GM23338 (cell line): ENCODE data around the gene COL4A1. TPM values are rescaled to one million over a fixed set of nuclear protein-coding genes. Genes with fewer than 3 reads are reported as not detected.

Experiments used
- ATAC-seq: fragments of 200-7000 bp; cut with Tn5 transposase; 3 replicates; pipeline ENCODE4 v1.9.1; 2020
- DNase-seq: peaks from one replicate; pipeline ENCODE4 v3.0.0-alpha.2; 2015; ENCODE audit warnings: low spot score
- H2AFZ ChIP-seq: fragments of 200-600 bp; sonication (generic); 2 replicates; pipeline ENCODE4 v1.8.0; 2016; ENCODE audit warnings: antibody characterized with exemption, mild to moderate bottlenecking, moderate library complexity
- H3F3A ChIP-seq: fragments of 200-600 bp; sonication (generic); replicated peaks from 2 replicates; pipeline ENCODE4 v1.8.0; 2017; ENCODE audit warnings: antibody characterized with exemption, mixed run types, low read depth
- H3K27ac ChIP-seq: fragments of 200-600 bp; sonication (generic); 2 replicates; pipeline ENCODE4 v1.6.1; 2016; ENCODE audit warnings: low read depth
- H3K27me3 ChIP-seq: fragments of 200-600 bp; sonication (generic); 2 replicates; pipeline ENCODE4 v1.8.0; 2016; ENCODE audit warnings: mild to moderate bottlenecking, mixed run types, moderate library complexity; ENCODE audit not compliant: insufficient read depth
- H3K36me3 ChIP-seq: fragments of 200-600 bp; sonication (generic); 2 replicates; pipeline ENCODE4 v1.8.0; 2016; ENCODE audit warnings: mild to moderate bottlenecking; ENCODE audit not compliant: insufficient read depth
- H3K4me1 ChIP-seq: fragments of 200-600 bp; sonication (generic); 2 replicates; pipeline ENCODE4 v1.8.0; 2016; ENCODE audit warnings: mild to moderate bottlenecking, moderate library complexity; ENCODE audit not compliant: insufficient read depth
- H3K4me2 ChIP-seq: fragments of 200-600 bp; sonication (generic); 2 replicates; pipeline ENCODE4 v1.7.1; 2017; ENCODE audit warnings: mixed run types
- H3K4me3 ChIP-seq: fragments of 200-600 bp; sonication (generic); 2 replicates; pipeline ENCODE4 v1.6.1; 2016; ENCODE audit warnings: mixed run types
- H3K79me2 ChIP-seq: fragments of 200-600 bp; sonication (generic); replicated peaks from 2 replicates; pipeline ENCODE4 v1.8.0; 2017; ENCODE audit warnings: mild to moderate bottlenecking; ENCODE audit not compliant: insufficient read depth
- H3K9me2 ChIP-seq: fragments of 200-600 bp; sonication (generic); 2 replicates; pipeline ENCODE4 v1.8.0; 2017; ENCODE audit not compliant: insufficient read depth
- H4K20me1 ChIP-seq: fragments of 200-600 bp; sonication (generic); replicated peaks from 2 replicates; pipeline ENCODE4 v1.8.0; 2017; ENCODE audit warnings: mild to moderate bottlenecking; ENCODE audit not compliant: insufficient read depth
- H3K27ac Mint-ChIP-seq: 2 replicates; pipeline ENCODE4 v1.8.0; 2020; ENCODE audit warnings: inconsistent platforms, mild to moderate bottlenecking, moderate library complexity, mixed read lengths
- H3K27me3 Mint-ChIP-seq: 3 replicates; pipeline ENCODE4 v1.8.0; 2022; ENCODE audit warnings: low read depth, mild to moderate bottlenecking, moderate library complexity, mixed read lengths, inconsistent platforms; ENCODE audit not compliant: insufficient read depth, poor library complexity
- H3K36me3 Mint-ChIP-seq: 3 replicates; pipeline ENCODE4 v1.8.0; 2021; ENCODE audit warnings: low read depth, mild to moderate bottlenecking, inconsistent platforms, moderate library complexity, mixed read lengths
- H3K4me1 Mint-ChIP-seq: 3 replicates; pipeline ENCODE4 v1.8.0; 2020; ENCODE audit warnings: mild to moderate bottlenecking, inconsistent platforms, mixed read lengths
- H3K4me3 Mint-ChIP-seq: 3 replicates; pipeline ENCODE4 v1.8.0; 2021; ENCODE audit warnings: moderate library complexity, mild to moderate bottlenecking, inconsistent platforms, mixed read lengths
- H3K9me3 Mint-ChIP-seq: 3 replicates; pipeline ENCODE4 v1.8.0; 2020; ENCODE audit warnings: moderate library complexity, mild to moderate bottlenecking, inconsistent platforms, mixed read lengths
- NANOG ChIP-seq: IDR thresholded peaks from 2 replicates; pipeline ENCODE4 v1.6.1; 2016; ENCODE audit warnings: antibody characterized with exemption, borderline replicate concordance
- ZNF114 ChIP-seq: fragments of 250-450 bp; sonication (Bioruptor Pico); IDR thresholded peaks from 2 replicates; pipeline ENCODE4 v1.5.0; 2020; ENCODE audit warnings: mild to moderate bottlenecking, moderate library complexity
- polyA plus RNA-seq: library from polyadenylated mRNA; unstranded; fragments of >200 nt; fragmentation: Nextera tagmentation; extraction: Ambion mirVana; gene quantifications from 2 replicates; pipeline ENCODE4 v1.2.1, GENCODE V29; 2016
- total RNA-seq: library from RNA; depleted of rRNA; stranded (reverse); fragments of >200 nt; shearing (Covaris generic); gene quantifications from 2 replicates; pipeline ENCODE4 v1.2.3, GENCODE V29; 2014
- TF ChIP-seq, protein P1 (sequence below), 2 experiments: fragments of 200-600 bp in 1 of 2; sonication (generic) in 1 of 2; conservative IDR thresholded peaks; 2 replicates each; pipeline versions ENCODE4 v1.5.1 to v1.6.1; 2016 to 2017; ENCODE audit warnings: antibody characterized with exemption in 2 of 2, low read depth in 2 of 2, mild to moderate bottlenecking in 2 of 2, moderate library complexity in 1 of 2
- TF ChIP-seq, protein P2 (sequence below): fragments of 250-450 bp; sonication (Bioruptor Pico); IDR thresholded peaks from 2 replicates; pipeline ENCODE4 v1.5.0; 2020; ENCODE audit warnings: mild to moderate bottlenecking, moderate library complexity

The COL4A1 gene
- total and polyA plus RNA-seq, 2 experiments from 2014 or later: 39.1 to 110 TPM

DNA sequence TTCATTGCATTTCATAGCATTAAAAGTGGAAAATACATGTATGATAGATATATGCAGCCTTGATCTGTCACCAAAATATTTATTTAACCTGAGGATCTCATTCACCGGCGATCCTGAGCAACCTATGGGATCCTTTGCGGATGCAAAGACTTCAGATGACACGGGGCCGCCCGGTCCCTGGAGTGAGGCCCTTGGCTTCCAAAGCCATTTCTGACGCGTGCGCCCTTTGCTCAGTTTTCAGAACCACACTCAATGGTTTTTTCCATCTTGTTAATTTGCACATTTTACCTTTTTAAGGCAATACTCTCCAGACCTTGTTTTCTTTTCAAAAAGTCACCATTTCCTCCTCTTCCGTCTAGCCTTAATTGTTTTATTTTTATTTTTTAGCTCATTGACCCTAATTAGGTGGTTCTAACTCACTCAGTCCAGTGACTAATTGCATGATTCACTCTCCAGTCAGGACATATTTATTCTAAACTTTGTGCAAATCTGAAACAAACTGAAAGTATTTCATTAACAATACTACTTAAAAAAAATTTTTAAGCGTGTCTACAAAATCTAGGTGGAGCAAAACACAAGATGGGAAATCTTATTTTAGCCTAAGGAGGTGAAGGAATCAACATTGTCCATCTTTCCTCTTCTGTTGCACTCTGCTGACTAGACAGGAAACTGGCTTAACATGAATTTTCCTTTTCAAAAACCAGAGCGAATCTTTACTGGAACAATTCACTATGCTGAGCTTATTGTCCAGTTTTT, 47.9 kb downstream of the COL4A1 start:
- peaks cover 16% of the 10 kb centered on the region; the same call in 1 of the 2 replicates for H3K4me1 ChIP-seq
- no peaks in the 10 kb centered on the region for H3K9me2 ChIP-seq
- no peak for DNase-seq
- Mint-ChIP-seq H3K9me3 (no peaks in the 10 kb centered on the region; the same call in 2 of the 3 replicates), H3K36me3 (no peaks in the 10 kb centered on the region; the same call in 2 of the 3 replicates), H3K4me1 (peaks cover 35% of the 10 kb centered on the region), H3K27ac (no peak overlapping the region), H3K4me3 (no peak overlapping the region), H3K27me3 (peaks cover 7% of the 10 kb centered on the region)
- peaks cover 2% of the 10 kb centered on the region for H3F3A ChIP-seq
- H3K4me3 ChIP-seq: no peak overlapping the region
- no peak overlapping the region for H2AFZ ChIP-seq
- no peak overlapping the region for H3K4me2 ChIP-seq
- H3K27me3 ChIP-seq: no peaks in the 10 kb centered on the region
- no peak overlapping the region for H3K27ac ChIP-seq
- ATAC-seq: no peak
- no peaks in the 10 kb centered on the region for H4K20me1 ChIP-seq
- TF ChIP-seq, protein P1, sequence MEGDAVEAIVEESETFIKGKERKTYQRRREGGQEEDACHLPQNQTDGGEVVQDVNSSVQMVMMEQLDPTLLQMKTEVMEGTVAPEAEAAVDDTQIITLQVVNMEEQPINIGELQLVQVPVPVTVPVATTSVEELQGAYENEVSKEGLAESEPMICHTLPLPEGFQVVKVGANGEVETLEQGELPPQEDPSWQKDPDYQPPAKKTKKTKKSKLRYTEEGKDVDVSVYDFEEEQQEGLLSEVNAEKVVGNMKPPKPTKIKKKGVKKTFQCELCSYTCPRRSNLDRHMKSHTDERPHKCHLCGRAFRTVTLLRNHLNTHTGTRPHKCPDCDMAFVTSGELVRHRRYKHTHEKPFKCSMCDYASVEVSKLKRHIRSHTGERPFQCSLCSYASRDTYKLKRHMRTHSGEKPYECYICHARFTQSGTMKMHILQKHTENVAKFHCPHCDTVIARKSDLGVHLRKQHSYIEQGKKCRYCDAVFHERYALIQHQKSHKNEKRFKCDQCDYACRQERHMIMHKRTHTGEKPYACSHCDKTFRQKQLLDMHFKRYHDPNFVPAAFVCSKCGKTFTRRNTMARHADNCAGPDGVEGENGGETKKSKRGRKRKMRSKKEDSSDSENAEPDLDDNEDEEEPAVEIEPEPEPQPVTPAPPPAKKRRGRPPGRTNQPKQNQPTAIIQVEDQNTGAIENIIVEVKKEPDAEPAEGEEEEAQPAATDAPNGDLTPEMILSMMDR (conservative IDR thresholded peaks at IDR 0.05; ENCODE audit: low read depth in 2 of 2): no peak
- no peak for TF ChIP-seq NANOG
- TF ChIP-seq ZNF114 (CRISPR knock-in tag): no peak
- TF ChIP-seq, protein P2, sequence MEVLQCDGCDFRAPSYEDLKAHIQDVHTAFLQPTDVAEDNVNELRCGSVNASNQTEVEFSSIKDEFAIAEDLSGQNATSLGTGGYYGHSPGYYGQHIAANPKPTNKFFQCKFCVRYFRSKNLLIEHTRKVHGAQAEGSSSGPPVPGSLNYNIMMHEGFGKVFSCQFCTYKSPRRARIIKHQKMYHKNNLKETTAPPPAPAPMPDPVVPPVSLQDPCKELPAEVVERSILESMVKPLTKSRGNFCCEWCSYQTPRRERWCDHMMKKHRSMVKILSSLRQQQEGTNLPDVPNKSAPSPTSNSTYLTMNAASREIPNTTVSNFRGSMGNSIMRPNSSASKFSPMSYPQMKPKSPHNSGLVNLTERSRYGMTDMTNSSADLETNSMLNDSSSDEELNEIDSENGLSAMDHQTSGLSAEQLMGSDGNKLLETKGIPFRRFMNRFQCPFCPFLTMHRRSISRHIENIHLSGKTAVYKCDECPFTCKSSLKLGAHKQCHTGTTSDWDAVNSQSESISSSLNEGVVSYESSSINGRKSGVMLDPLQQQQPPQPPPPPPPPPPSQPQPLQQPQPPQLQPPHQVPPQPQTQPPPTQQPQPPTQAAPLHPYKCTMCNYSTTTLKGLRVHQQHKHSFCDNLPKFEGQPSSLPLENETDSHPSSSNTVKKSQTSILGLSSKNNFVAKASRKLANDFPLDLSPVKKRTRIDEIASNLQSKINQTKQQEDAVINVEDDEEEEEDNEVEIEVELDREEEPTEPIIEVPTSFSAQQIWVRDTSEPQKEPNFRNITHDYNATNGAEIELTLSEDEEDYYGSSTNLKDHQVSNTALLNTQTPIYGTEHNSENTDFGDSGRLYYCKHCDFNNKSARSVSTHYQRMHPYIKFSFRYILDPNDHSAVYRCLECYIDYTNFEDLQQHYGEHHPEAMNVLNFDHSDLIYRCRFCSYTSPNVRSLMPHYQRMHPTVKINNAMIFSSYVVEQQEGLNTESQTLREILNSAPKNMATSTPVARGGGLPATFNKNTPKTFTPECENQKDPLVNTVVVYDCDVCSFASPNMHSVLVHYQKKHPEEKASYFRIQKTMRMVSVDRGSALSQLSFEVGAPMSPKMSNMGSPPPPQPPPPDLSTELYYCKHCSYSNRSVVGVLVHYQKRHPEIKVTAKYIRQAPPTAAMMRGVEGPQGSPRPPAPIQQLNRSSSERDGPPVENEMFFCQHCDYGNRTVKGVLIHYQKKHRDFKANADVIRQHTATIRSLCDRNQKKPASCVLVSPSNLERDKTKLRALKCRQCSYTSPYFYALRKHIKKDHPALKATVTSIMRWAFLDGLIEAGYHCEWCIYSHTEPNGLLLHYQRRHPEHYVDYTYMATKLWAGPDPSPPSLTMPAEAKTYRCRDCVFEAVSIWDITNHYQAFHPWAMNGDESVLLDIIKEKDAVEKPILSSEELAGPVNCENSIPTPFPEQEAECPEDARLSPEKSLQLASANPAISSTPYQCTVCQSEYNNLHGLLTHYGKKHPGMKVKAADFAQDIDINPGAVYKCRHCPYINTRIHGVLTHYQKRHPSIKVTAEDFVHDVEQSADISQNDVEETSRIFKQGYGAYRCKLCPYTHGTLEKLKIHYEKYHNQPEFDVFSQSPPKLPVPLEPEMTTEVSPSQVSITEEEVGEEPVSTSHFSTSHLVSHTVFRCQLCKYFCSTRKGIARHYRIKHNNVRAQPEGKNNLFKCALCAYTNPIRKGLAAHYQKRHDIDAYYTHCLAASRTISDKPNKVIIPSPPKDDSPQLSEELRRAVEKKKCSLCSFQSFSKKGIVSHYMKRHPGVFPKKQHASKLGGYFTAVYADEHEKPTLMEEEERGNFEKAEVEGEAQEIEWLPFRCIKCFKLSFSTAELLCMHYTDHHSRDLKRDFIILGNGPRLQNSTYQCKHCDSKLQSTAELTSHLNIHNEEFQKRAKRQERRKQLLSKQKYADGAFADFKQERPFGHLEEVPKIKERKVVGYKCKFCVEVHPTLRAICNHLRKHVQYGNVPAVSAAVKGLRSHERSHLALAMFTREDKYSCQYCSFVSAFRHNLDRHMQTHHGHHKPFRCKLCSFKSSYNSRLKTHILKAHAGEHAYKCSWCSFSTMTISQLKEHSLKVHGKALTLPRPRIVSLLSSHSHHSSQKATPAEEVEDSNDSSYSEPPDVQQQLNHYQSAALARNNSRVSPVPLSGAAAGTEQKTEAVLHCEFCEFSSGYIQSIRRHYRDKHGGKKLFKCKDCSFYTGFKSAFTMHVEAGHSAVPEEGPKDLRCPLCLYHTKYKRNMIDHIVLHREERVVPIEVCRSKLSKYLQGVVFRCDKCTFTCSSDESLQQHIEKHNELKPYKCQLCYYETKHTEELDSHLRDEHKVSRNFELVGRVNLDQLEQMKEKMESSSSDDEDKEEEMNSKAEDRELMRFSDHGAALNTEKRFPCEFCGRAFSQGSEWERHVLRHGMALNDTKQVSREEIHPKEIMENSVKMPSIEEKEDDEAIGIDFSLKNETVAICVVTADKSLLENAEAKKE: no peak
- peaks cover 29% of the 10 kb centered on the region for H3K79me2 ChIP-seq
- no peaks in the 10 kb centered on the region for H3K36me3 ChIP-seq
